ENCODE data around the gene EHBP1. TPM values are rescaled to one million over a fixed set of nuclear protein-coding genes. Genes with fewer than 3 reads are reported as not detected.

Gene EHBP1
- polyA plus RNA-seq, 3 donors: 4.2 to 6.1 (median 6.0) TPM

- H4K20me1 ChIP-seq (ENCODE audit: insufficient read depth, low read length): no peaks in the 10 kb centered on the region
- Mint-ChIP-seq H3K36me3 (peaks cover 23 to 29% of the 10 kb centered on the region in 2 donors), H3K4me3 (no peak overlapping the region), H3K4me1 (no peaks in the 10 kb centered on the region), H3K27me3 (ENCODE audit: low read depth in 3 of 3) (peaks cover 0 to 1% (median 0%) of the 10 kb centered on the region in 3 donors), H3K27ac (no peak overlapping the region), H3K9me3 (no peaks in the 10 kb centered on the region)
- DNase-seq: no peak
- intact Hi-C loops (cut with micrococcal nuclease): no loop called here
- no peak for TF ChIP-seq CTCF (IDR thresholded peaks at IDR 0.05)
- no peak overlapping the region for H2AFZ ChIP-seq (ENCODE audit: insufficient read depth, low read depth, low read length, poor library complexity, severe bottlenecking)
- H3K4me3 ChIP-seq (replicated peaks in 1 of 3; ENCODE audit: low read depth in 2 of 3, low read length in 3 of 3): no peak overlapping the region
- peaks cover 0 to 5% of the 10 kb centered on the region in 2 donors for H3K36me3 ChIP-seq (replicated peaks in 1 of 2; ENCODE audit: control insufficient read depth in 1 of 2, insufficient read depth in 2 of 2, low read length in 2 of 2)
- no peak overlapping the region for H3K27ac ChIP-seq (ENCODE audit: low read depth in 1 of 2, low read length in 2 of 2)
- H3K27me3 ChIP-seq (ENCODE audit: control insufficient read depth in 2 of 2, insufficient read depth in 2 of 2, low read length in 2 of 2): no peaks in the 10 kb centered on the region
- no peaks in the 10 kb centered on the region for H3K9me3 ChIP-seq (replicated peaks in 1 of 2; ENCODE audit: control insufficient read depth in 1 of 2, insufficient read depth in 1 of 2, low read length in 2 of 2)
- H3K4me2 ChIP-seq (replicated peaks; ENCODE audit: extremely low read depth, low read length, poor library complexity, severe bottlenecking): no peak overlapping the region
- no peaks in the 10 kb centered on the region for H3K4me1 ChIP-seq (ENCODE audit: control insufficient read depth in 1 of 2, insufficient read depth in 2 of 2, low read length in 2 of 2)
- no peak overlapping the region for H3K9ac ChIP-seq (ENCODE audit: insufficient read depth, low read length, poor library complexity, severe bottlenecking)
- no peaks in the 10 kb centered on the region for H3K79me2 ChIP-seq (ENCODE audit: insufficient read depth, low read length)
These were observed 296.1 kb downstream of the EHBP1 start for GRCh38 chr2:63001576-63001975.

- Histone ChIP-seq H3K4me3 (replicated peaks in 1 of 3; ENCODE audit: low read depth in 2 of 3, low read length in 3 of 3) (no peak overlapping the region), H3K4me1 (ENCODE audit: control insufficient read depth in 1 of 2, insufficient read depth in 2 of 2, low read length in 2 of 2) (no peaks in the 10 kb centered on the region), H3K9ac (ENCODE audit: insufficient read depth, low read length, poor library complexity, severe bottlenecking) (no peak overlapping the region), H3K36me3 (replicated peaks in 1 of 2; ENCODE audit: control insufficient read depth in 1 of 2, insufficient read depth in 2 of 2, low read length in 2 of 2) (no peaks in the 10 kb centered on the region), H4K20me1 (ENCODE audit: insufficient read depth, low read length) (no peaks in the 10 kb centered on the region), H3K4me2 (replicated peaks; ENCODE audit: extremely low read depth, low read length, poor library complexity, severe bottlenecking) (no peak overlapping the region), H3K27me3 (ENCODE audit: control insufficient read depth in 2 of 2, insufficient read depth in 2 of 2, low read length in 2 of 2) (no peaks in the 10 kb centered on the region), H2AFZ (ENCODE audit: insufficient read depth, low read depth, low read length, poor library complexity, severe bottlenecking) (no peak overlapping the region), H3K9me3 (replicated peaks in 1 of 2; ENCODE audit: control insufficient read depth in 1 of 2, insufficient read depth in 1 of 2, low read length in 2 of 2) (no peaks in the 10 kb centered on the region), H3K27ac (ENCODE audit: low read depth in 1 of 2, low read length in 2 of 2) (no peak overlapping the region), H3K79me2 (ENCODE audit: insufficient read depth, low read length) (no peaks in the 10 kb centered on the region)
- no peak for TF ChIP-seq CTCF (IDR thresholded peaks at IDR 0.05)
- DNase-seq: no peak
- H3K27me3 Mint-ChIP-seq (ENCODE audit: low read depth in 3 of 3): peaks cover 0 to 1% (median 0%) of the 10 kb centered on the region in 3 donors
- H3K4me3 Mint-ChIP-seq: no peak overlapping the region
- intact Hi-C loops (cut with micrococcal nuclease): no loop called here
- H3K36me3 Mint-ChIP-seq: peaks cover 16 to 21% of the 10 kb centered on the region in 2 donors
- H3K4me1 Mint-ChIP-seq: no peaks in the 10 kb centered on the region
- H3K27ac Mint-ChIP-seq: no peak overlapping the region
- H3K9me3 Mint-ChIP-seq: no peaks in the 10 kb centered on the region
- no CpG with 5 or more reads among the region's 4 CpGs for WGBS (ENCODE audit: insufficient coverage)
These were observed 297.8 kb downstream of the EHBP1 start for GRCh38 chr2:63003351-63003750.

Measured in CD14-positive monocyte (primary cell).